ENCODE results near the gene SUMF1. TPM values are rescaled to one million over a fixed set of nuclear protein-coding genes. Genes with fewer than 3 reads are reported as not detected.
"Not testable (repeated sequence)": the region's sequence is repeated elsewhere in the genome, so short reads cannot be mapped to it uniquely, and the experiment has no call there.

SUMF1 gene
- polyA plus RNA-seq, 12 donors, result 11.5 to 22.3 (median 17.2) TPM; not detected in 1

GRCh38 chr3:4467522-4467867 lies 426 bp upstream of the SUMF1 start:
- DNase-seq, result no peak

GRCh38 chr3:4464576-4464975 lies 2.5 kb downstream of the SUMF1 start:
- DNase-seq, result no peak

- DNase-seq, result no peak
These were observed 4.6 kb downstream of the SUMF1 start for GRCh38 chr3:4462369-4463040.

GRCh38 chr3:4461468-4462090 lies 5.5 kb downstream of the SUMF1 start:
- DNase-seq, result no peak

GRCh38 chr3:4460334-4460733 lies 6.7 kb downstream of the SUMF1 start:
- DNase-seq, result no peak

- no peak for DNase-seq
These were observed 8.1 kb downstream of the SUMF1 start for GRCh38 chr3:4458961-4459360.

- DNase-seq, result not testable (repeated sequence)
These were observed 10.3 kb downstream of the SUMF1 start for GRCh38 chr3:4456780-4457179.

- DNase-seq, result no peak
These were observed 12.9 kb downstream of the SUMF1 start for GRCh38 chr3:4454142-4454541.

- no peak for DNase-seq
These were observed 17.8 kb downstream of the SUMF1 start for GRCh38 chr3:4449043-4449805.

- DNase-seq, result no peak
These were observed 18.9 kb downstream of the SUMF1 start for GRCh38 chr3:4448187-4448586.

- no peak for DNase-seq
These were observed 19.6 kb downstream of the SUMF1 start for GRCh38 chr3:4447295-4447999.

- no peak for DNase-seq
These were observed 26.1 kb downstream of the SUMF1 start for GRCh38 chr3:4440951-4441350.

- no peak for DNase-seq
These were observed 28.8 kb downstream of the SUMF1 start for GRCh38 chr3:4438296-4438695.

- no peak for DNase-seq
These were observed 34.8 kb downstream of the SUMF1 start for GRCh38 chr3:4432259-4432658.

GRCh38 chr3:4429648-4430350 lies 37.3 kb downstream of the SUMF1 start:
- no peak for DNase-seq

- peak; percentile 51 for DNase-seq
These were observed 40.2 kb downstream of the SUMF1 start for GRCh38 chr3:4426782-4427344.

GRCh38 chr3:4426261-4426781 lies 40.7 kb downstream of the SUMF1 start:
- no peak for DNase-seq

- no peak for DNase-seq
These were observed 41.4 kb downstream of the SUMF1 start for GRCh38 chr3:4425707-4426106.

- no peak for DNase-seq
These were observed 42.0 kb downstream of the SUMF1 start for GRCh38 chr3:4425055-4425454.

- DNase-seq, result no peak
These were observed 45.9 kb downstream of the SUMF1 start for GRCh38 chr3:4421121-4421520.

- no peak for DNase-seq
These were observed 47.1 kb downstream of the SUMF1 start for GRCh38 chr3:4419920-4420319.

Data from muscle of arm (tissue), 12 donors.